ENCODE results near the gene RPS23.

DNA sequence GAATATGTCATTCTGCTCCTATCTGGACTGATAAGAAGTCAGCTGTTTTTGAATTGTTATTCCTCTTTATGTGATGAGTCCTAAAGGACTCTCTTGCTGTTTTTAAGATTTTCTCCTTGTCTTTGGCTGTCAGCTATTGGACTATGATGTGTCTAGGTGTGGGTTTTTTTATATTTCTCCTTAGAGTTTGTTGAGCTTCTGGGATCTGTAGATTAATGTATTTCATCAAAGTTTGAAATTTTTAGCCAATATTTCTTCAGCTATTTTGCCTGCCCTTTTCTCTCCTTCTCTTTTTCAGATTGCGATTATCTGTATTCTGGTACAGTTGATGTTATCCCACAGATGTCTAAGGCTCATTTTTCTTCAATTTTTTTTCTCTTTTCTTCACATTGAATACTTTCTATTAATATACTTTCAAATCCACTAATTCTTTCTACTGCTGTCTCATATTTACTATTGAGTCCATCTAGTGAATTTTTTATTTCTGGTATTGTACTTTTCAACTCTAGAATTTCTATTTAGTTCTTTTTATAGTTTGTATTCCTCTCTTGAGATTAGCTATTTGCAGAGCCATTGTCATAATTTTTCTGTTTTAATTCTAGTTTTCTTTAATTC, 31.1 kb downstream of the RPS23 start:
- TF ChIP-seq CTCF (IDR thresholded peaks at IDR 0.05) (no peak), POLR2A (IDR thresholded peaks at IDR 0.05) (no peak), POLR2AphosphoS5 (IDR thresholded peaks at IDR 0.05; ENCODE audit: insufficient read depth in 1 of 2, low read depth in 1 of 2) (no peak)
